Activated naive CD8-positive, alpha-beta T cell treated with anti-CD3 and anti-CD28 coated beads, Interleukin-2, amount 50 U/mL, for 16 hours (primary cell): ENCODE data around the gene LMBR1.
"Not testable (repeated sequence)": the region's sequence is repeated elsewhere in the genome, so short reads cannot be mapped to it uniquely, and the experiment has no call there.

ENCODE experiments used
- DNase-seq: peaks from one replicate; pipeline ENCODE4 v3.0.0-alpha.2; 2020; ENCODE audit warnings: low read depth, low spot score

Gene LMBR1

GRCh38 chr7:156759143-156759542 lies 133.8 kb downstream of the LMBR1 start:
- DNase-seq, result no peak

DNA sequence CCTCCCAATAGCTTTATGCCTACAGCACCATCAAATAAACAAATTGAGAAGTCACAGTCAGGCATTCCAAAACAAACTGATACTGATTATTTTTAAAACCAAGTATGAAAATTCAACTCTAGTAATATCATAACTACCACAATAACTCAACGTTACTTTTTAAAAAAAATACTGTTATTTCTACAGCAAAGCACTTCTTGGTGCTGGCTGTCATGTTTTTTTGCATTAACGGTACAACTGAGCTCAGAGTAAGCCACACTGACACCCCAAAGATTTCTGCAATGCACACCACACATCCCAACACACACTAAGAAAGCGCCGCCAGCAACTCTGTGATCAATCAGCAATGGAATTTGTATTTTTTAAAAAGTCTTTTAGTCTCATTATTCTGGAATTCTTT lies 138.8 kb downstream of the LMBR1 start:
- no peak for DNase-seq

DNA sequence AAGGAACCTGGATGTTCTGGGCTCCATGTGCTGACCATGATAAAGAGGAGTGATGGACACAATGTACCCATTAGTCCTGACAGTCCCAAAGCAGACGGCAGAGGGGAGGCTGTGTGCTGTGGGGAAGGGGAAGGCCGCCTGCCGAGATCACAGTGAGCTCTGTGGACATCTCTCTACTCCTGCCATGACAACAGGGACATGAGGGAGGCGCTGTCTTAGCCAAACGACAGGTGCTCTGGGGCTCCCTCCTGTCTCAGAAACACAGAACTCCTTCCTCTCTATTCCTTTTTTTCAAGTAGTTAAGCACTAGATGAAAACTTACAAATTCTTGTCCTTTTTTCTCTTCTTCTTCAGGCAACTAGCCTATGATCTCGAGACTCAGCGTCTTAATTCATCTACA lies 139.4 kb downstream of the LMBR1 start:
- no peak for DNase-seq

GRCh38 chr7:156753229-156753560 lies 139.8 kb downstream of the LMBR1 start:
- no peak for DNase-seq

GRCh38 chr7:156752367-156753228 lies 140.4 kb downstream of the LMBR1 start:
- DNase-seq, result no peak

DNA sequence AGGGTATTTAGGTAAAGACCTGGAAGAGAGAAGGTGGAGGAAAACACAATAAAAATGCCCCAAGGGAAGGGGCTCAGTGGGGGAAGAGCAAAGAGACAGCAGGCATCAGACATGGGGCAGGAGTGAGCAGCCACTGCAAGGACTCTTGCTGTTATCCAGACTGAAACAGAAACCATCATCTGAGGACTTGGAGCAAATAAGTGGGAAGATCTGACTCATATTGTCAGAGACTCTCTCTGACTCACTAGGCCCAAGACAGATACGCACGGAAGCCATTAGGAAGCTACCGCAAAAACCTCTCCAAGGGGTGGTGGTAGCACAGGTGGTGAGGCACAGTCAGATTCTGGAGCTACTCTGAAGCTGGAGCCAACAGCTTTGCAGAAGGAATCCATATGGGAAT lies 141.7 kb downstream of the LMBR1 start:
- no peak for DNase-seq

GRCh38 chr7:156747718-156748117 lies 145.3 kb downstream of the LMBR1 start:
- DNase-seq, result no peak

DNA sequence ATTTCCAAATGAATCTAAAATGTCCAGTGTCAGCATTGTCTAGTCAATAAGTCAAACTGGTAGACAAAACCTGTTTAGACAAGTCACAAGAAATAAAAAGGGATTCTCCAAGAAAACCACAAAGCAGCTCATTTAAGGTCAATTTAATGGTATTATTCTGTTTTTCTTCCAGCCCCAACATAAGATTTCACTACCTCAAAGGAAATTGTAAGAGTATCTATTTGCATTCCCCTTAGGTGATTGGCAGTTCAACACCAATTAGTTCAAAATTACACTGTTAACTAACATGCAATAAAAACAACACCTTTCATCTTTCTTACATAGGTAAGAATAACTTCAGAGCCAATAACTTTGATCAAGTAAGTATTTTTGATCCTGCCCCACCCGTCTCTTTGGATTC lies 146.1 kb downstream of the LMBR1 start:
- DNase-seq, result no peak

DNA sequence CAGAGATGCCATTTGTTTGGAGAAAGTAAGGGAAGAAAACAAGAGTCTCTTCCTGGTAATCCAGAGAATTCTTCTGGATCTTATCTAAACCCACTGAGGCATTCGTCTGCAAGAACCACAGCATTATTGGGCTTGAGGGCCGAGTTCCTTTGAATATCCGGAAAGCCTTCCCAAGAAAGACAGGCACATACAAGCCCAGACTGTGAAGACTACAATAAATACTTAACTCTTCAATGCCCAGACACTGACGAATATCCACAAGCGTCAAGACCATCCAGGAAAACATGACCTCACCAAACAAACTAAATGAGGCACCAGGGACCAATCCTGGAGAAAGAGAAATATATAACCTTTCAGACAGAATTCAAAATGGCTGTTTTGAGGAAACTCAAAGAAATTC lies 153.4 kb downstream of the LMBR1 start:
- no peak for DNase-seq

DNA sequence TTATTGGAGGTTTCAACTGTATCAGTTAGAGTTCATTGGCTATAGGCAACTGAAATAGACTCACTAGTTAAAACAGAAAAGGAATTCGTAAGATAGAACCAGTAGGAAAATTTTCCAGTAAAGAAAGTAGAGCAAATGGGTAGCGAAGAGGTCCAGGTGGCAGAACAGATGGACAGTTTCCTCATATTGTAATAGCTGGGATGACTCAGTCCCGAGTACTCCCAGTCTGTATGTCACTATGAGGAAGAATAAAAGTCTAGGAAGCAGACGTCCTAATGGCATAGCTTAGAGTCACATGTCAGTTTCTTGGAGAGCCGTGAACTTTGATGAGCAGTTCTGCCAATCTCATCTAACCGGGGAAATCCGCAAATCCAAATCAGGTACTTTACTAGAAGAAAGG lies 157.1 kb downstream of the LMBR1 start:
- no peak for DNase-seq

DNA sequence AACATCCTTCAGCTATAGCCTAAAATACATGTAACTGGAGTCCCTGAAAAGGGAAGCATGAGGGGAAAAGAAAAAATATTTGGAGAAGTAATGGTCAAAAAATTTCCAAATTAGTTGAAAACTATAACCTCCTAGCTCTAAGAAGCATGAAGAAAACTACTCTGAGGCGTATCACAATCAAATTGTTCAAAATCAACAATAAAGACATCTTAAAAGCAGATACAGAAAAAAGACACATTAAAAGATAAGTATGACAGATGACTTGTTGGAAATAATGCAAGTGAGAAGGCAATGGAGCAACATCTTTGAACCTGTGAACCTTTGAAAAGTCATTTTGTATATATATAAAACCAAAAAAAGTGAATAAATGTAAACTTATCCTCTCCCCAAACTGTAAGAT lies 159.3 kb downstream of the LMBR1 start:
- no peak for DNase-seq

DNA sequence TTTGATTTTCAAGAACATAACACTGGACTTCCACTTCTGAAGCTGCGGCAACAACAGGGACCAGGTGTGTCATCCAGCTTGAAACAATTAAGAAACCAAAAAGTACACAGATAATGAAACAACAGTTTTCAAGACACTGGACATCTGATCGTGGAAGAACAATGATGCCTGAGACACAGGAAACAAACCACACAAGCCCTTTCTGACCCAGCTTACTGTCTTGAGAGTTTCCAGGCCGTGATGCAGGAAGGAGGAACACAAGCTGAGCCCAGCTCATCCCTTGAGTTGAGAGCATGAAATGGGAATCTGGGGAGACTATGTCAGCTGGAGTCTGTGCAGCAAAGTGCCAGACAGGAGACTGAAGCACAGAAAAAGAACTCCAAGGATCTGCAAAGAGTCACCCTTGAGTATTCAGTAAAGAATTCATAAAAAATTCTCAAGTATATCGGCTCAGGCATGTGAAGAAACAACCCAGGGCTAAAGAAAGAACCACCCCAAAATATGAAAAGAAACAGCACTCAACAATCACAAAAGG lies 160.8 kb downstream of the LMBR1 start:
- DNase-seq, result no peak

- no peak for DNase-seq
These were observed 161.3 kb downstream of the LMBR1 start for GRCh38 chr7:156731651-156732050.

GRCh38 chr7:156725936-156726335 lies 167.0 kb downstream of the LMBR1 start:
- no peak for DNase-seq

GRCh38 chr7:156725073-156725472 lies 167.9 kb downstream of the LMBR1 start:
- DNase-seq, result no peak

- no peak for DNase-seq
These were observed 170.7 kb downstream of the LMBR1 start for GRCh38 chr7:156722043-156722826.

- DNase-seq, result no peak
These were observed 189.1 kb downstream of the LMBR1 start for GRCh38 chr7:156703773-156704482.

- DNase-seq, result no peak
These were observed 189.8 kb downstream of the LMBR1 start for GRCh38 chr7:156703209-156703608.

- DNase-seq, result no peak
These were observed 190.6 kb downstream of the LMBR1 start for GRCh38 chr7:156702399-156702798.

GRCh38 chr7:156701787-156702186 lies 191.2 kb downstream of the LMBR1 start:
- not testable (repeated sequence) for DNase-seq

DNA sequence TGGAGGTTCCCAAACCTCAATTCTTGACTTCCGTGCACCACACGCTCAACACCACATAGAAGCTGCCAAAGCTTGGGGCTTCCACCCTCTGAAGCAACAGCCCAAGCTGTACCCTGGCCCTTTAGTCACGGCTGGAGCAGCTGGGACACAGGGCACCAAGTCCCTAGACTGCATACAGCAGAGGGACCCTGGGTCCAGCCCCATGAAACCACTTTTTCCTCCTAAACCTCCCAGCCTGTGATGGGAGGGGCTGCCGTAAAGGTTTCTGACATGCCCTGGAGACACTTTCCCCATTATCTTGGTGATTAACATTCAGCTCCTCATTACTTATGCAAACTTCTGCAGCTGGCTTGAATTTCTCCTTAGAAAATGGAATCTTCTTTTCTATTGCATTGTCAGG lies 194.5 kb downstream of the LMBR1 start:
- DNase-seq, result not testable (repeated sequence)

- DNase-seq, result not testable (repeated sequence)
These were observed 195.7 kb downstream of the LMBR1 start for GRCh38 chr7:156697283-156697682.
